ENCODE results near the gene COPS6.
A peak's percentile ranks its signal among the peaks of the same experiment; 100 is the strongest.

The COPS6 gene

GRCh38 chr7:100115026-100115425, 26.3 kb downstream of the COPS6 start:
- in situ Hi-C loops (cut with HindIII; ENCODE audit: low sequenced_read_pairs): no loop called here
- DNase-seq (ENCODE audit: low read depth): no peak

GRCh38 chr7:100118388-100119071, 29.8 kb downstream of the COPS6 start:
- peak overlapping the region; percentile 81 for H3K4me3 ChIP-seq (ENCODE audit: low read depth, low read length)
- TF ChIP-seq CTCF (IDR thresholded peaks at IDR 0.05; ENCODE audit: low read depth, low read length, missing control alignments): no peak
- DNase-seq (ENCODE audit: low read depth): no peak
- in situ Hi-C loops (cut with HindIII; ENCODE audit: low sequenced_read_pairs): no loop called here

More at GRCh38 chr7:100115026-100115425, 26.3 kb downstream of the COPS6 start:
- H3K4me3 ChIP-seq (ENCODE audit: low read depth, low read length): no peak overlapping the region
- TF ChIP-seq CTCF (IDR thresholded peaks at IDR 0.05; ENCODE audit: low read depth, low read length, missing control alignments): no peak

- in situ Hi-C loops (cut with HindIII; ENCODE audit: low sequenced_read_pairs): no loop called here
- DNase-seq (ENCODE audit: low read depth): peak; percentile 92
- H3K4me3 ChIP-seq (ENCODE audit: low read depth, low read length): peak within 1 kb of the TSS; percentile 81
- TF ChIP-seq CTCF (IDR thresholded peaks at IDR 0.05; ENCODE audit: low read depth, low read length, missing control alignments): no peak
Observed at GRCh38 chr7:100119072-100119969, 30.6 kb downstream of the COPS6 start, which contains the start of the genes CNPY4 and TAF6. TSS of gene CNPY4 (plus strand) at chr7:100119634. CDS start at chr7:100119745, 111 bp downstream. TSS of gene TAF6 (minus strand) at chr7:100119358. CDS start at chr7:100114209, 5,149 bp downstream.

- no peak for TF ChIP-seq CTCF (IDR thresholded peaks at IDR 0.05; ENCODE audit: low read depth, low read length, missing control alignments)
- DNase-seq (ENCODE audit: low read depth): no peak
- in situ Hi-C loops (cut with HindIII; ENCODE audit: low sequenced_read_pairs): no loop called here
- peak overlapping the region; percentile 81 for H3K4me3 ChIP-seq (ENCODE audit: low read depth, low read length)
Observed at GRCh38 chr7:100119970-100120732, 31.4 kb downstream of the COPS6 start.

- DNase-seq (ENCODE audit: low read depth): no peak
- no peak for TF ChIP-seq CTCF (IDR thresholded peaks at IDR 0.05; ENCODE audit: low read depth, low read length, missing control alignments)
- H3K4me3 ChIP-seq (ENCODE audit: low read depth, low read length): peak overlapping the region; percentile 81
- in situ Hi-C loops (cut with HindIII; ENCODE audit: low sequenced_read_pairs): no loop called here
Observed at GRCh38 chr7:100120733-100121036, 31.9 kb downstream of the COPS6 start.

- in situ Hi-C loops (cut with HindIII; ENCODE audit: low sequenced_read_pairs): no loop called here
- no peak for DNase-seq (ENCODE audit: low read depth)
- no peak overlapping the region for H3K4me3 ChIP-seq (ENCODE audit: low read depth, low read length)
- no peak for TF ChIP-seq CTCF (IDR thresholded peaks at IDR 0.05; ENCODE audit: low read depth, low read length, missing control alignments)
Observed at GRCh38 chr7:100122067-100122466, 33.3 kb downstream of the COPS6 start.
